ENCODE measurements around the gene LPP.

Gene LPP

GRCh38 chr3:188829576-188829975 lies 675.6 kb downstream of the LPP start:
- no peak for DNase-seq

GRCh38 chr3:188830893-188831292 lies 676.9 kb downstream of the LPP start:
- no peak for DNase-seq

- DNase-seq: no peak
Observed at GRCh38 chr3:188832146-188832545, 678.2 kb downstream of the LPP start.

GRCh38 chr3:188832961-188833721 lies 679.2 kb downstream of the LPP start:
- DNase-seq: no peak

GRCh38 chr3:188834349-188834748 lies 680.4 kb downstream of the LPP start:
- DNase-seq: no peak

- DNase-seq: no peak
Observed at GRCh38 chr3:188839187-188839695, 685.3 kb downstream of the LPP start.

GRCh38 chr3:188840290-188840689 lies 686.3 kb downstream of the LPP start:
- DNase-seq: no peak

- no peak for DNase-seq
Observed at GRCh38 chr3:188841906-188842305, 687.9 kb downstream of the LPP start.

GRCh38 chr3:188842639-188843038 lies 688.7 kb downstream of the LPP start:
- no peak for DNase-seq

GRCh38 chr3:188844096-188844495 lies 690.1 kb downstream of the LPP start:
- no peak for DNase-seq

GRCh38 chr3:188845514-188845913 lies 691.6 kb downstream of the LPP start:
- DNase-seq: no peak

- DNase-seq: no peak
Observed at GRCh38 chr3:188848947-188849346, 695.0 kb downstream of the LPP start.

- DNase-seq: no peak
Observed at GRCh38 chr3:188853856-188854771, 700.2 kb downstream of the LPP start.

- DNase-seq: no peak
Observed at GRCh38 chr3:188854772-188855149, 700.8 kb downstream of the LPP start.

GRCh38 chr3:188855675-188856074 lies 701.7 kb downstream of the LPP start:
- DNase-seq: no peak

GRCh38 chr3:188860147-188860546 lies 706.2 kb downstream of the LPP start:
- no peak for DNase-seq

- no peak for DNase-seq
Observed at GRCh38 chr3:188861842-188862744, 708.1 kb downstream of the LPP start.

GRCh38 chr3:188863999-188864406 lies 710.0 kb downstream of the LPP start:
- DNase-seq: no peak

GRCh38 chr3:188867691-188868265 lies 713.8 kb downstream of the LPP start:
- no peak for DNase-seq

- peak; percentile 74 for DNase-seq
Observed at GRCh38 chr3:188868803-188869202, 714.8 kb downstream of the LPP start.

- DNase-seq: no peak
Observed at GRCh38 chr3:188869628-188870027, 715.7 kb downstream of the LPP start.

GRCh38 chr3:188870431-188870830 lies 716.5 kb downstream of the LPP start:
- DNase-seq: no peak
